ENCODE measurements around the gene ATF6.
"Not testable (repeated sequence)": the region's sequence is repeated elsewhere in the genome, so short reads cannot be mapped to it uniquely, and the experiment has no call there.

Gene ATF6

GRCh38 chr1:161766102-161766981, at the start of gene ATF6:
Gene ATF6 (plus strand): TSS chr1:161766320. CDS start chr1:161766361, 41 bp downstream.
- Mint-ChIP-seq H3K36me3 (peaks cover 2% of the 10 kb centered on the region), H3K27me3 (no peaks in the 10 kb centered on the region), H3K27ac (peak within 1 kb of the TSS; percentile 98), H3K9me3 (no peaks in the 10 kb centered on the region), H3K4me1 (peaks cover 53% of the 10 kb centered on the region), H3K4me3 (peak within 1 kb of the TSS; percentile 98)

GRCh38 chr1:161718559-161719324, 47.4 kb upstream of the ATF6 start:
- no peaks in the 10 kb centered on the region for H3K36me3 Mint-ChIP-seq
- peaks cover 5% of the 10 kb centered on the region for H3K4me1 Mint-ChIP-seq
- H3K4me3 Mint-ChIP-seq = no peak overlapping the region
- H3K27me3 Mint-ChIP-seq = no peaks in the 10 kb centered on the region
- H3K9me3 Mint-ChIP-seq = no peaks in the 10 kb centered on the region
- H3K27ac Mint-ChIP-seq = no peak overlapping the region

GRCh38 chr1:161719325-161719611, 46.9 kb upstream of the ATF6 start:
- Mint-ChIP-seq H3K36me3 (no peaks in the 10 kb centered on the region), H3K4me1 (peaks cover 5% of the 10 kb centered on the region), H3K4me3 (no peak overlapping the region), H3K27me3 (no peaks in the 10 kb centered on the region), H3K27ac (no peak overlapping the region), H3K9me3 (no peaks in the 10 kb centered on the region)

- Mint-ChIP-seq H3K27ac (no peak overlapping the region), H3K9me3 (no peaks in the 10 kb centered on the region), H3K4me3 (no peak overlapping the region), H3K36me3 (no peaks in the 10 kb centered on the region), H3K27me3 (peaks cover under 1% of the 10 kb centered on the region), H3K4me1 (peaks cover 10% of the 10 kb centered on the region)
Observed at GRCh38 chr1:161720422-161720821, 45.7 kb upstream of the ATF6 start.

GRCh38 chr1:161720956-161721737, 45.0 kb upstream of the ATF6 start, which contains the start of gene FCRLB:
Gene FCRLB (plus strand): TSS chr1:161721544. CDS start chr1:161722673, 1,129 bp downstream.
- Mint-ChIP-seq H3K4me3 (no peak within 1 kb of the TSS), H3K9me3 (no peaks in the 10 kb centered on the region), H3K27me3 (peaks cover 6% of the 10 kb centered on the region), H3K27ac (no peak within 1 kb of the TSS), H3K36me3 (no peaks in the 10 kb centered on the region), H3K4me1 (peaks cover 17% of the 10 kb centered on the region)

GRCh38 chr1:161721738-161722343, 44.3 kb upstream of the ATF6 start:
- no peak overlapping the region for H3K27ac Mint-ChIP-seq
- H3K4me1 Mint-ChIP-seq = peaks cover 18% of the 10 kb centered on the region
- H3K27me3 Mint-ChIP-seq = peaks cover 6% of the 10 kb centered on the region
- no peaks in the 10 kb centered on the region for H3K9me3 Mint-ChIP-seq
- H3K36me3 Mint-ChIP-seq = no peaks in the 10 kb centered on the region
- no peak overlapping the region for H3K4me3 Mint-ChIP-seq

GRCh38 chr1:161722406-161722805, 43.7 kb upstream of the ATF6 start:
- Mint-ChIP-seq H3K27me3 (peaks cover 6% of the 10 kb centered on the region), H3K4me1 (peaks cover 19% of the 10 kb centered on the region), H3K27ac (peak overlapping the region; percentile 46), H3K9me3 (no peaks in the 10 kb centered on the region), H3K4me3 (no peak overlapping the region), H3K36me3 (no peaks in the 10 kb centered on the region)

GRCh38 chr1:161723459-161724141, 42.5 kb upstream of the ATF6 start:
- H3K4me3 Mint-ChIP-seq = no peak overlapping the region
- H3K9me3 Mint-ChIP-seq = no peaks in the 10 kb centered on the region
- H3K27ac Mint-ChIP-seq = no peak overlapping the region
- H3K27me3 Mint-ChIP-seq = peaks cover 6% of the 10 kb centered on the region
- peaks cover 30% of the 10 kb centered on the region for H3K4me1 Mint-ChIP-seq
- H3K36me3 Mint-ChIP-seq = no peaks in the 10 kb centered on the region

GRCh38 chr1:161725258-161725907, 40.7 kb upstream of the ATF6 start:
- H3K36me3 Mint-ChIP-seq, H3K9me3 Mint-ChIP-seq, H3K27me3 Mint-ChIP-seq, H3K27ac Mint-ChIP-seq: not testable (repeated sequence)
- Mint-ChIP-seq H3K4me1 (peaks cover 42% of the 10 kb centered on the region), H3K4me3 (peak overlapping the region; percentile 90)

GRCh38 chr1:161725908-161726472, 40.1 kb upstream of the ATF6 start:
- no peaks in the 10 kb centered on the region for H3K36me3 Mint-ChIP-seq
- H3K4me1 Mint-ChIP-seq = peaks cover 48% of the 10 kb centered on the region
- H3K27me3 Mint-ChIP-seq = peaks cover 6% of the 10 kb centered on the region

GRCh38 chr1:161726473-161727255, 39.5 kb upstream of the ATF6 start:
- H3K9me3 Mint-ChIP-seq = no peaks in the 10 kb centered on the region
- peak overlapping the region; percentile 96 for H3K4me3 Mint-ChIP-seq
- H3K4me1 Mint-ChIP-seq = peaks cover 55% of the 10 kb centered on the region
- peak overlapping the region; percentile 53 for H3K27ac Mint-ChIP-seq
- peaks cover 6% of the 10 kb centered on the region for H3K27me3 Mint-ChIP-seq
- H3K36me3 Mint-ChIP-seq = no peaks in the 10 kb centered on the region

More at GRCh38 chr1:161725908-161726472, 40.1 kb upstream of the ATF6 start:
- peak overlapping the region; percentile 90 for H3K4me3 Mint-ChIP-seq
- H3K9me3 Mint-ChIP-seq = no peaks in the 10 kb centered on the region
- H3K27ac Mint-ChIP-seq = peak overlapping the region; percentile 53

- Mint-ChIP-seq H3K4me3 (peak overlapping the region; percentile 96), H3K9me3 (no peaks in the 10 kb centered on the region), H3K36me3 (no peaks in the 10 kb centered on the region), H3K27ac (peak overlapping the region; percentile 91), H3K4me1 (peaks cover 56% of the 10 kb centered on the region), H3K27me3 (peaks cover 6% of the 10 kb centered on the region)
Observed at GRCh38 chr1:161727256-161727924, 38.7 kb upstream of the ATF6 start.
